22Rv1 (cell line): ENCODE results near the gene ZDHHC1.

ENCODE experiments used
- ZFX ChIP-seq: fragments of 450-650 bp; IDR thresholded peaks from 2 replicates; pipeline ENCODE4 v1.6.1; 2017; ENCODE audit warnings: antibody characterized with exemption, borderline replicate concordance
- TF ChIP-seq, protein P1 (sequence below): fragments of 450-650 bp; IDR thresholded peaks from 2 replicates; pipeline ENCODE4 v1.5.1; 2017; ENCODE audit warnings: mild to moderate bottlenecking

DNA sequence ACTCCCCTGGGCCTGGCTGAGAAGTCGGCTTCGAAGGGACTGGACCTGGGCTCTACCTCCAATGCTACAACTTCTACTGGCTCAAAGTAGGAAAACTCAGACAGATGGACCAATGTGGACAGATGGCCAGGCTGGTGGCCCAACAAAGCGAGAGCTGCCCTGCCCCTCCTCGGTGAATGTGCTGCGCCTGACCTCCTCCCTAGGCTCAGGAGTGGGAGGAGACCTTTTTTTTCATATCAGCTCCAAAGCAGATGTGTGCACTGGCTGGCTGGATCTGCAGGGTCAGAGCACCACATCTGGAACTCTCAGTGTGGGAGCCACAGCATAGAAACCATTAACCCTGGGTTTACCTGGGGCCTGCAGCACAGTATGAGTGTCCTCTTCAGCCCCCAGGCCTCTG, 43.9 kb upstream of the ZDHHC1 start:
- TF ChIP-seq, protein P1, sequence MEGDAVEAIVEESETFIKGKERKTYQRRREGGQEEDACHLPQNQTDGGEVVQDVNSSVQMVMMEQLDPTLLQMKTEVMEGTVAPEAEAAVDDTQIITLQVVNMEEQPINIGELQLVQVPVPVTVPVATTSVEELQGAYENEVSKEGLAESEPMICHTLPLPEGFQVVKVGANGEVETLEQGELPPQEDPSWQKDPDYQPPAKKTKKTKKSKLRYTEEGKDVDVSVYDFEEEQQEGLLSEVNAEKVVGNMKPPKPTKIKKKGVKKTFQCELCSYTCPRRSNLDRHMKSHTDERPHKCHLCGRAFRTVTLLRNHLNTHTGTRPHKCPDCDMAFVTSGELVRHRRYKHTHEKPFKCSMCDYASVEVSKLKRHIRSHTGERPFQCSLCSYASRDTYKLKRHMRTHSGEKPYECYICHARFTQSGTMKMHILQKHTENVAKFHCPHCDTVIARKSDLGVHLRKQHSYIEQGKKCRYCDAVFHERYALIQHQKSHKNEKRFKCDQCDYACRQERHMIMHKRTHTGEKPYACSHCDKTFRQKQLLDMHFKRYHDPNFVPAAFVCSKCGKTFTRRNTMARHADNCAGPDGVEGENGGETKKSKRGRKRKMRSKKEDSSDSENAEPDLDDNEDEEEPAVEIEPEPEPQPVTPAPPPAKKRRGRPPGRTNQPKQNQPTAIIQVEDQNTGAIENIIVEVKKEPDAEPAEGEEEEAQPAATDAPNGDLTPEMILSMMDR: no peak
- TF ChIP-seq ZFX: no peak
